Vagina (tissue), 2 donors: Measurements from ENCODE around the gene AMOTL1.

Experiments used
- CTCF ChIP-seq, 3 experiments: fragments of 450-650 bp in 2 of 3; fragments of 200-600 bp in 1 of 3; sonication (generic) in 1 of 3; IDR thresholded peaks; one replicate each; pipeline ENCODE4 v1.5.1; 2017 to 2019; ENCODE audit warnings: antibody characterized with exemption in 3 of 3, mild to moderate bottlenecking in 2 of 3, moderate library complexity in 2 of 3
- POLR2A ChIP-seq, 2 donors: fragments of 450-650 bp; IDR thresholded peaks; one replicate each; pipeline ENCODE4 v1.6.1; 2017; ENCODE audit warnings: antibody characterized with exemption in 2 of 2, mild to moderate bottlenecking in 2 of 2, moderate library complexity in 2 of 2
- POLR2AphosphoS5 ChIP-seq, 2 donors: sonication (generic); formaldehyde crosslinking; IDR thresholded peaks; one replicate each; pipeline ENCODE4 v1.9.0; 2017; ENCODE audit warnings: antibody characterized with exemption in 2 of 2, mild to moderate bottlenecking in 2 of 2, low read depth in 1 of 2; ENCODE audit not compliant: insufficient read depth in 1 of 2

GRCh38 chr11:94749369-94749768 is 18.8 kb upstream of the AMOTL1 start:
- TF ChIP-seq CTCF (IDR thresholded peaks at IDR 0.05) (no peak), POLR2A (IDR thresholded peaks at IDR 0.05) (no peak), POLR2AphosphoS5 (IDR thresholded peaks at IDR 0.05; ENCODE audit: insufficient read depth in 1 of 2, low read depth in 1 of 2) (no peak)
